GM12892 (cell line): Measurements from ENCODE around the gene ZFX.

Experiments used
- DNase-seq: peaks from one replicate; pipeline ENCODE4 v3.0.0; 2011; ENCODE audit not compliant: insufficient read length
- FAIRE-seq: peaks from 2 replicates; lab custom pipeline; 2011; peaks lifted over from hg19 to GRCh38; lab: Jason Lieb, UNC
- POLR2A ChIP-seq: IDR thresholded peaks from 2 replicates; pipeline ENCODE4 v1.6.1; 2011; ENCODE audit warnings: low read depth, low read length, control low read depth
- POLR2AphosphoS5 ChIP-seq: IDR thresholded peaks from 2 replicates; pipeline ENCODE4 v1.6.1; 2011; ENCODE audit warnings: low read depth, low read length, control low read depth
- TAF1 ChIP-seq: IDR thresholded peaks from 2 replicates; pipeline ENCODE4 v1.6.1; 2011; ENCODE audit warnings: low read depth, mild to moderate bottlenecking, control low read depth, low read length, borderline replicate concordance

ZFX gene

GRCh38 chrX:24145303-24146186 is 4.0 kb upstream of the ZFX start:
- peak; percentile 60 for FAIRE-seq
- no peak for DNase-seq
- TF ChIP-seq POLR2A = no peak
- no peak for TF ChIP-seq TAF1
- TF ChIP-seq POLR2AphosphoS5 = no peak

- DNase-seq (no peak), FAIRE-seq (peak; percentile 38)
These were observed 3.1 kb upstream of the ZFX start for GRCh38 chrX:24146283-24146949.

GRCh38 chrX:24147165-24147564 is 2.4 kb upstream of the ZFX start:
- FAIRE-seq = peak; percentile 46
- TF ChIP-seq POLR2A (no peak), TAF1 (no peak), POLR2AphosphoS5 (no peak)
- no peak for DNase-seq

More at GRCh38 chrX:24146283-24146949, 3.1 kb upstream of the ZFX start:
- TF ChIP-seq POLR2A (no peak), POLR2AphosphoS5 (no peak), TAF1 (no peak)

GRCh38 chrX:24148121-24148520 is 1.4 kb upstream of the ZFX start:
- DNase-seq (no peak), FAIRE-seq (peak; percentile 69)
- TF ChIP-seq TAF1 (no peak), POLR2AphosphoS5 (no peak), POLR2A (no peak)

- TF ChIP-seq TAF1 = no peak
- TF ChIP-seq POLR2AphosphoS5 = no peak
- TF ChIP-seq POLR2A = peak; percentile 17; the same call in 1 of the 2 replicates
- DNase-seq (peak; percentile 25), FAIRE-seq (peak; percentile 75)
These were observed 786 bp upstream of the ZFX start for GRCh38 chrX:24148535-24149350.

- DNase-seq = peak; percentile 83
- peak; percentile 71; the same call in 1 of the 2 replicates for TF ChIP-seq POLR2A
- peak; percentile 78 for TF ChIP-seq POLR2AphosphoS5
- peak; percentile 42; the same call in 1 of the 2 replicates for TF ChIP-seq TAF1
- FAIRE-seq = peak; percentile 99
These were observed 692 bp downstream of the ZFX start for GRCh38 chrX:24150051-24150790.

- TF ChIP-seq TAF1 = no peak
- TF ChIP-seq POLR2AphosphoS5 = no peak
- TF ChIP-seq POLR2A = no peak
- DNase-seq = no peak
- no peak for FAIRE-seq
These were observed 1.4 kb downstream of the ZFX start for GRCh38 chrX:24150898-24151297.

GRCh38 chrX:24151513-24151912 is 2.0 kb downstream of the ZFX start:
- no peak for TF ChIP-seq POLR2A
- no peak for TF ChIP-seq TAF1
- TF ChIP-seq POLR2AphosphoS5 = peak; percentile 18; the same call in 1 of the 2 replicates
- DNase-seq (no peak), FAIRE-seq (peak; percentile 84)

- TF ChIP-seq POLR2AphosphoS5 (no peak), TAF1 (no peak), POLR2A (0 out of 2 replicates have a peak, but pooled peaks have one; percentile 22)
- DNase-seq = no peak
- peak; percentile 92 for FAIRE-seq
These were observed 3.8 kb downstream of the ZFX start for GRCh38 chrX:24153178-24153795.

GRCh38 chrX:24153796-24154189 is 4.3 kb downstream of the ZFX start:
- no peak for TF ChIP-seq POLR2A
- no peak for TF ChIP-seq POLR2AphosphoS5
- no peak for TF ChIP-seq TAF1
- DNase-seq = no peak
- no peak for FAIRE-seq
